ENCODE measurements around the gene FAM124B. TPM values are rescaled to one million over a fixed set of nuclear protein-coding genes. Genes with fewer than 3 reads are reported as not detected.

Gene FAM124B
- total and polyA plus RNA-seq, 2 of the 8 experiments (the other 6 are each of a cell fraction or from before 2014, with no cell fraction given): 2.1 to 2.6 TPM

GRCh38 chr2:224427471-224427870, 25.6 kb upstream of the FAM124B start (continued):
- TF ChIP-seq KDM1A (IDR thresholded peaks at IDR 0.05; ENCODE audit: borderline replicate concordance, low read length): no peak
- TF ChIP-seq E2F6 (IDR thresholded peaks at IDR 0.05): no peak
- no peak for TF ChIP-seq KDM4A (IDR thresholded peaks at IDR 0.05; ENCODE audit: low read depth, low read length, severe bottlenecking)
- no peak for TF ChIP-seq BCL11A (IDR thresholded peaks at IDR 0.05; ENCODE audit: low read depth in 2 of 2, low read length in 2 of 2)
- no peak for TF ChIP-seq TEAD4 (IDR thresholded peaks at IDR 0.05; ENCODE audit: low read depth, low read length)
- TF ChIP-seq SP1 (IDR thresholded peaks at IDR 0.05; ENCODE audit: low read depth, low read length): no peak

Data from H1 (cell line).